Activated T-cell treated with anti-CD3 and anti-CD28 coated beads for 1 hour (primary cell): ENCODE measurements around the gene YAP1.

Experiments
- DNase-seq: peaks from one replicate; pipeline ENCODE4 v3.0.0-alpha.2; 2020; ENCODE audit warnings: low read depth

The YAP1 gene

DNA sequence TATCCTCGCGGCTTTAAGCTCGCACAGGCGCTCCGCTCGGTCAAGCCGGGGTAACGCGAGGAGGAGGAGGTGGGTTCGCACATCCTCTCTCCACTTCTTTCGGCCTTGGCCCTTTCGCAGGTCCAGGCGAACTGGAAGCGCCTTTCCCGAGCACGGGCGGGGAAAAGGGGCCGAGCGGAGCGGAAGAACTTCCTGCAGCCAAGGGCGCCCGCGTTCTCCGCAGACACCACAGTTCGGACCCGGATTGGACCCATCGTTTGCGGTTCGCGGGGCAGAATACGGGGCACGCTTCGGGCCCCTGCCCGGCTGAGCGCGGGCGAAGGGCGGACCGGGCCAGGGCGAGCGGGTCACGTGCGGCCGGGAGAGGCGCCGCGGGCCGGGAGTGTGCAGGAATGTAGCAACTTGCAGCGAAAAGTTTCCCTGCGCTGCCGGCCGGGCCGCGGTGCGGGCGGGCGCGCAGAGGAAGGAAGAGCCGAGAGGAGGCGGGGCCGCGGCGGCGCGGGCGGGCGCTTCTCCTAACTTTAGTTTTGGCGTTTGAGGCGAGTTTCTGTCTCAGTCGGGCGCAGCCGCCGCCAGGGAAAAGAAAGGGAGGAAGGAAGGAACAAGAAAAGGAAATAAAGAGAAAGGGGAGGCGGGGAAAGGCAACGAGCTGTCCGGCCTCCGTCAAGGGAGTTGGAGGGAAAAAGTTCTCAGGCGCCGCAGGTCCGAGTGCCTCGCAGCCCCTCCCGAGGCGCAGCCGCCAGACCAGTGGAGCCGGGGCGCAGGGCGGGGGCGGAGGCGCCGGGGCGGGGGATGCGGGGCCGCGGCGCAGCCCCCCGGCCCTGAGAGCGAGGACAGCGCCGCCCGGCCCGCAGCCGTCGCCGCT lies at the start of gene YAP1:
Gene YAP1 (plus strand): TSS at position 552 of the 865 bp plus-strand sequence. CDS start 402 bp downstream, outside the sequence.
- peak; percentile 51 for DNase-seq

DNA sequence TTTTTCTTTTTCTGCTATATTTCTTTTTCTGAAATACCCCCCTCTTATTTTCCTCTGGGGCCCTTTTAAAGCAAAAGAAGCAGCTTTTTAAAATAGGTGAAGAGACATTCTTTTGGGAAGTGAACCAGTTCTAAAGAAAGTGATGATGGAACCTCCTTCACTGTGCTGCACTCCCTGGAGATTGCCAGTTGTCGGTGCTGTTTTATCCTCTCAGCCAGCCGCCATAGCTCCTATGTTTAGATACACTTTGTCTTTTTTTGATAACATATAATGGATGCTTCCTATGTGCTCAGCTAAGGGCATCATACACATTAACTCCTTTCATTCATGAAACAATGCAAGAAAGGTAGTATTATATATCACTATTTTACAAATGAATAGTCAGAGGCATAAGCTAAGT lies 49.0 kb upstream of the YAP1 start:
- DNase-seq = no peak

DNA sequence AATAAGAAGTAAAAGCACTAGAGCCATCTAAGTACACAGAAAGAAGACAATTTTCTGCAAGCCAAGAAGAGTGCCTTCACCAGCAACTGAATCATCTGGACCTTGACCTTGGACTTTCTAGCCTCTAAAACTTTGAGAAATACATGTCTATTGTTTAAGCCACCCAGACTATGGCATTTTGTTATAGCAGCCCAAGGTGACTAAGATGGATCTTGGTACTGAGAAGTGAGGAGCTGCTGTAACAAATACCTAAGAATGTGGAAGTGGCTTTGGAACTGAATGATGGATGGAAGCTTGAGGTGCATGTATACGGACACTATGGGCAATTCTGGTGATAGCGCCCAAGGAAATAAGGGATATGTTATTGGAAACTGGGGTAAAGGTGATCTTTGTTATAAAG lies 48.1 kb upstream of the YAP1 start:
- no peak for DNase-seq

DNA sequence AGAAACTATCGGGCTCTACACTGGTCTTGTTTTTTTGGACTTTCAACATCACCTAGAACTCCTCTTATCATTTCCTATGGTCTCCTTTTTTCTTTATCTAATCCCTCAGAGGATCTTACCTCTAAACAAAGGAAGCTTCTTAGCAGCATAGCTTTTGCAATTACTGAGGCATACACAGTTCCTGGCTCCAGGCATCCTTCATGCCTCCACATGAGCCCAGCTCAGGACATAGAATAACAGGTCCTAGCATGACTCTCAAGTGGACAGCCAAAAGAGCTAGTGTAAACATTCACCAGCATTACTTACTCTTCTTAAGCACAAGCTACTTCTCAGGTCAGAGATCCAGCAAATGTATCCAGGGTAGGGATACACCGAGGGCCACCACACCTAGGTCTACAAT lies 45.9 kb upstream of the YAP1 start:
- DNase-seq = no peak

DNA sequence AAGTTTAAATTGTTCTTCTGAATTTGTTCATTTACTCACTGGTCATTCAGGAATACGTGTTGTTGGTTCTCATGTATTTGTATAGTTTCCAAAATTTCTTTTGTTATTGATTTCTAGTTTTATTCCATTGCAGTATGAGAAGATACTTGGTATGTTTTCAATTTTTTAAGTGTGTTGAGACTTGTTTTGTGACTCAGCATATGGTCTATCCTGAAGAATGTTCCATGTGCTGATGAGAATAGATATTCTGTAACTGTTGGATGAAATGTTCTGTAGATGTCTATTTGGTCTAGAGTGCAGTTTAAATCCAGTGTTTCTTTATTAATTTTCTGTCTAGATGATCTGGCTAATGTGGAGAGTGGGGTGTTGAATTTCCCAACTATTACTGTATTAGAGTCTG lies 39.5 kb upstream of the YAP1 start:
- DNase-seq = no peak

DNA sequence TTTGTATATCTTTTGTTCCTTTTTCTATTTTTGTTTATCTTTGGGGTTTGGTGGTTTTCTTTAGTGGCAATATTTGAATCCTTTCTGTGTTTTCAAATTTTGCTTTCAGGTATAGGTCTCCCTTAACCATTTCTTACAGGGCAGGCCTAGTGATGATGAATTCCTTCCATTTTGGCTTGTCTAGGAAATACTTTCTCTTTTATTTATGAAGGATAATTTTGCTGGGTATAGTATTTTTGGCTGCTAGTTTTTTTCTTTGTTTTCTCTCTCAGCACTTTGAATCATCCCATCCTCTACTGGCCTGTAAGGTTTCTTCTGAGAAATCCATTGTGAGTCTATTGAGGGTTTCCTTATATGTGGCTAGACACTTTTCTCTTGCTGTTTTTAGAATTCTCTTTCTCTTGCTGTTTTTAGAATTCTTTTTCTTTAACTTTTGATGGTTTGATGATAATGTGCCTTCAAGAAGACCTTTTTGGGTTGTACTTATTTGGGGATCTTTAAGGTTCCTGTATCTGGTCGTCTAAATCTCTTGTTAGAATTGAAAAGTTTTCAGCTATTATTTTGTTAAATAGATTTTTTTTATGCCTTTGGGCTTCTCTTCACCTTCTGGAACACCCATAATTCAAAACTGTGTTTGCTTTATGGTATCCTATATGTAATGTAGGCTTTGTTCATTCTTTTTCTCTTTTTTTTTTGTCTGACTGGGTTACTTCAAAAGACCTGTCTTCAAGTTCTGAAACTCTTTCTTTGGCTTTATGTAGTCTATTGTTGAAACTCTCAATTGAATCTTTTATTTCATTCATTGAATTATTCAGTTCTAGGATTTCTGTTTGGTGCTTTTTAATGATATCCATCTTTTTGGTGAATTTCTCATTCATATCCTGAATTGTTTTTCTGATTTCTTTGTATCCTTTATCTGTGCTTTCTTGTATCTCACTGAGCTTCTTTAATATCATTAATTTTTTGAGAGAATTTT lies 38.5 kb upstream of the YAP1 start:
- no peak for DNase-seq

DNA sequence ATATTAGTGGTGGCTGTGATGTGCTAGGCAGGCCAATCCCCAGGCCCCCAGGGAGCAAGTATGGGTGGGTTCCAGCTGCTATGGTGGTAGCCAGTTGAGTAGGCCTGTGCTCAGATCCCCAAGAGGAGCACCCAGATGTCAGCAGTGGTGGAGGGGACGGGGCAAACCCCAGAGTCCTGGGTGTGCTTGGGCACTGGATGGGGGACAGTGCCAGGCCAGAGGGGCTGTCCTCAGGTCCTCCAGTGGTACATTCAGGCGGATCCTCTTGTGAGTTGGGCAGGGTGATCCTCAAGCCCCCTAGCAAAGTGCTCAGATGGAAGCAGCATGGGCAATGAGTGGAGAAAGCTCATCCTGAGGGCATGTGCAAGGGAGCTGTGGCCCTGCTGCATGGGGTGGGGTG lies 37.0 kb upstream of the YAP1 start:
- DNase-seq = no peak

DNA sequence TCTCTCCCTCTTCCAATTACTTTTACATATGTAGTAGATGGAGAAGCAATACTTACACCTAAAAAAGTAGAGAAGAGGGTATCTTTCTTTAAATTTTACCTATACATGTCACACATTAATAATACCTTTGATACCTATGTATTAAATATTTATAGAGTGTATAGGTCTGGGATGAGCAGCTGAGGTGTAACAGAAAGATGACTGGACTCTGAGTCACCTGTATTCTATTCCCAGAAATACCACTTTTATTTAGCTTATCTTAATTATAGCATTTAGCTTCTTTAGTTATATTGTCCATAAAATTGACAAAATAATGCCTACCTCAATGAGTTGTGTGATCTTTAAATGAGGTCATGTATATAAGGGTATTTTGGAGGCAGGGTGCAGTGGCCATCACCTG lies 30.6 kb upstream of the YAP1 start:
- DNase-seq = no peak

DNA sequence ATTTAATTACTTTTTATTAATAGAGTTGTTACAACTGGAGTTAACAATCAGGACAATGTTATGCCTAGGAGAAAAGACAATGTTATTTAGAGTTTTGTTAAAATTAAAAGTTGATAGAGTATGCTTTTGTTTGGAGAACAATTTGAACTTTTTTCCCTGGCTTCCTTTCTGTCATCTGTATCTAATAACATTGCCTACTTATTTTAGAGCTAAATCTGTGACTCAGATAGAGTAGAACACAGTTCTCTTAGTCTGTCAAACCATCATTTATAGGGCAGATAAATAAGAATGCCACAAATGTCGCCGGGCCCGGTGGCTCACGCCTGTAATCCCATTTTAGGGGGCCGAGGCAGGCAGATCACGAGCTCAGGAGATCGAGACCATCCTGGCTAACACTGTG lies 28.9 kb upstream of the YAP1 start:
- no peak for DNase-seq

DNA sequence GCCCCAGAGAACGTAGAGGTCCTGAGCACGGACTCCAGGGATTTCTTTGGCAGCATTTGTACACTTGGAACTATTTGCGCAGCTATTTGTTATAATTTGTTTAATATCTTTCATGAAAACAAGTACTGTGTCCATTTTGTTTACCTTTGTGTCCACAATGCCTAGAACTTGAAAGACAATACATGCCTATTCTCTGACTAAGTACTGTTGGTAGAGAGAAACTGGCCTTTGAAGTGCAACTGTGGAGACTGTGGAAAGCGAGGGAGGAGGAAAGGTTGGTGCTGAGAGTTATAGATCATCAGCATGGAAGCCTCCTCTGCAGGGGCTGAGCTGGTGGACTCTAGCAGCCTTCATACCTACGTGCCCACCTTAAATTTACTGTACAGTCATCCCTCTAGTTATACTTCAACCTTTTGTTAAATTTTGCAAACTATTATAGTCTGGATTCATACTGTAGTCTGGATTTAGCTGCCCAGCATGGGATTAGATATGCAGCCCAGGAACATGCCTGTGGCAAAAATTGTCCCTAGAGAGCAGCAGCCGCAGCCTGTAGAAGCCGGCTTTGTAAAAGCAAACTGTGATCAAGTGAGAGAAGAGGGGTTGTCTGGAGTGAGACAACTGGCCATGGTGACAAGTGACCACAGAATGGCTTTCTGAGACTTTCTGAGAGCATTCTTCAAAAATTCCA lies 24.2 kb upstream of the YAP1 start:
- DNase-seq = no peak

DNA sequence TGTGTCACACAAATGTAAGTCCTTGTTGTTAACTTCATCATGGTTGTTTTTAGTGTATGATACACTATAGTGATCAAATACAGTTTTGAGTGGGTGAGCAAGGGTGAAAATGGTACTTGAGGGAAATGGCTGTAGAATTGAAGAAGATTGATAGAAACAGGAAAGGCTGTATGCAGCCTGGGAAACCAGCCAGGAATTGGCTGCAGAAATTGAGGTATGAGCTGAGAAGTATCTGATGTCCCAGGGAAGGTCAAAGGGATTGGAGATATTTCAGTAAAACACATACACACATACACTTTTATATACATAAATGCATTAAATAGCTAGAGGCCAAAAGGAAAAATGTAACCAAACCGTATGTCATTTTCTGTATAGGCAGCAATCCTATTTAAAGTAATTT lies 13.1 kb upstream of the YAP1 start:
- DNase-seq = no peak

DNA sequence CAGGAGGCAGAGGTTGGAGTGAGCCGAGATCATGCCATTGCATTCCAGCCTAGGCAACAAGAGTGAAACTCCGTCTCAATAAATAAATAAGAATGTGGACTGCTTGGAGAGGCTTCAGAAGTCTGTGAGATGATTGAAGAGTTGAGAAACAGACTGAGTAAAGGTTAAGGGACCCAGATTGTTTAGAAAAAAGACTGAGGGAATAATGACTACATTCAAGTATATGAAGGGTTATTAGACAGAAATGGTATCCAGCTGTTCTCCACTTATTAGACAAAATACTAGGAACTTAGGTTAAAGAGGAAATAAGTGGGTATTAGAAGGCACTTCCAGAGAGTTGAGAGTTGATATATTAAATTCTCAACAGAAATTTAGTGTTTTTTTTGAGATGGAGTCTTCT lies 10.5 kb upstream of the YAP1 start:
- DNase-seq = no peak

DNA sequence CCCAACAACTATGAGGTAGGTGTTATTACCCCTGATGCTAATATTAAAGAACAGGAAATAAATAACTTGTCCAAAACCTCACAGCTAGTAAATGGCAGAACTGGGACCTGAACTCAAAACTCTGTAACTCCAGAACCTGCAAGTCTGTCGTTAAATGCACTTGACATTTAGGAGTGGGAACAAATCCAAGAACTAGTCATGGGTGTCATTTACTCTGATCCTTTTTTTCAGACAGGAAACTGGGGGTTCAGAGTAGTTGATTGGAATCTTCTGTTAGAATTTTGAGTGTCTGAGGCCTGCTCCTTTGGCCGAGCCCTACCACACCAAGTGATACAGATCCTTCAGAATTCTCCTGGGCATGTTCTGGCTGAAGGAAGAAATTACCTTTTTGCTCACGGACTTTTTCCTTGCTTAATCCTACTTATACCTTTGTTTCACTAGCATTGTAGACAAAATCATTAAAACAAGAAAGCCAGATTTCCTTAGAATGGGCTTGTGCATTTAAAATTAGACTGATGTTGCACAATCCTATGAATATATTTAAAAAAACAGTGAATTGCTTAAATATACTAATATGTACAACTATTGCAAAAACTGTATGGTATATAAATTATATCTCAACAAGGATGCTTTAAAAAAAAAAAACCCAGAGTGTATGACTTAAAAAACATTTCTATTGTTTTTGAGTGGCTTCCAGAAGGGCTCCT lies 1.4 kb upstream of the YAP1 start:
- no peak for DNase-seq

DNA sequence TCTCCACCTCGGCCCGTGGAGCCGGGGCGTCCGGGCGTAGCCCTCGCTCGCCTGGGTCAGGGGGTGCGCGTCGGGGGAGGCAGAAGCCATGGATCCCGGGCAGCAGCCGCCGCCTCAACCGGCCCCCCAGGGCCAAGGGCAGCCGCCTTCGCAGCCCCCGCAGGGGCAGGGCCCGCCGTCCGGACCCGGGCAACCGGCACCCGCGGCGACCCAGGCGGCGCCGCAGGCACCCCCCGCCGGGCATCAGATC lies 439 bp downstream of the YAP1 start:
- no peak for DNase-seq

DNA sequence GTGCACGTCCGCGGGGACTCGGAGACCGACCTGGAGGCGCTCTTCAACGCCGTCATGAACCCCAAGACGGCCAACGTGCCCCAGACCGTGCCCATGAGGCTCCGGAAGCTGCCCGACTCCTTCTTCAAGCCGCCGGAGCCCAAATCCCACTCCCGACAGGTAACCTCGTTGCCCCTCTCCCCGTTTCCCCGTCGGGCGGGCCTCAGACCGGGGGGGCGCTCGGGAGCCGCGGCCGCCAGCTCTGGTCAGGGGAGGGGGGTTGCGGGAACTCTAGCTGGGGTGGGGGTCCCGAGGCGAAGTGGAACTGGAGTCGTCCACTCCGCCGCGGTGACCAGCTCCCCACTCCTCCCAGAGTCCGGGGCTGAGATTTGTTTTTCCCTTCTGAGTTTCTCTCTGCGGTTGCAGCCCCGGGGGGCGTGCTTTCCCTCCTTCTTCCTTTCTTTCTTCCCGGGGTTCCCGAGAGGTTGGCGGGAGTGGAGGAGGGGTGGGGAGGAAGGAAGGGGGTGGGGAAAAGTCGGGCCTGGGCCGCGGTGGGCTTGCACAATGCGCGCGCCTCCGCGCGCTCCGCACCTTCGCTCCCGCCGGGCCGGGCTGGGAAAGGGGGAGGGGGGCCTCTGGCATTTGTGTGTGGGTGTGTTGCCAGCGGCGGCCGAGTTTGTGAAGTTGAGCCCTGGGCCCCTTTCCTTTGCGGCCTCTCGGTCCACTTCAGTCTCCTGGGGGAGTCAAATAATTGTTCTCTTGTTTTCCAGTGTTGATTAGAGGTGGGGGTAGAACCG lies 952 bp downstream of the YAP1 start:
- no peak for DNase-seq

DNA sequence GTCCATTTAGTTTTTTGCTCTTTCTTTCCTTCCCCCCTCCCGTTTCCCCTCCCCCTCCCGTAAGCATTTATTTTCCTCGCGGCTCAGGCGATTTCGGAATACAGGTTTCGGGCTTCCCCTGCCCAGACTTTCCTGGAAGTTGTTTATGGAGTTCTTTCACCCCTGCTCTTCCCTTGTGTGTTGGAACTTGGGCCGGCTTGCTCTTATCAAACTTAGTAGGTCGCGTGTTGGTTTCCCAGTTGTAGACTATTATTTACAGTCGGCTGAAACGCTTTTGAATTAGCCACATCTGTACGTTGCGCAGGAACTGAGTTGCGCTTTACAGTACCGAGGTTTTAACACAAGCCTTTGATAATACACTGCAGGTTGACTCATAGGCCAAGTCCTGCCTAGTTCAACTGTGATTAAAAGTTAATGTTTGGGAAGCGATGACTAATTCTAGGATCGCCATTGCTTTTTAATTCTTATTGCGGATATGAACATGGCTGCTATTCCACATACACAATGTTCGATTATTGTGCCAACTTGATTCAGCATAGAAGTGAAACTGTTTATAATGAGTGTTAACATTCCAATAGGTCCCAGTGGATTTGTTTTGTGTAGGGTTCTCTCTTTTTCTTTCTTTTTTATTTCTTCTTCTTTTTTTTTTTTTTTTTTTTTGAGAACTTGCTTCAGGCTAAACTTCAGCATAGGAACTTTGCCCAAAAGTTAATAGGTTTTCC lies 1.7 kb downstream of the YAP1 start:
- DNase-seq = no peak

DNA sequence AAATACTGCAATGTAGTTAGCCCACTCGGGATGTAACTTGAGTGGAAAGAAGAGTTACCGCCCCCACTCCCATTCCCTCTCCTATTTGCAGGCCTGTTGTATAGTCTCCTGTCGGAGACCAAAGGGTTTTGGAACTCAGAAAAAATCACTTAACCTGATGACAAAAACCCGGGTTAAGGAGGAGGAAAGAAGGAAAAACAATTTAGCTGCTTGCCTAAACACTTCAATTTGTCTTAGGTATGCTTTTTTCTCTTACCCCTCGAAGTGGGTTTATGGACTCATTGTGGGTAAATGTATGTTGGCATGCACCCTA lies 2.2 kb downstream of the YAP1 start:
- no peak for DNase-seq

DNA sequence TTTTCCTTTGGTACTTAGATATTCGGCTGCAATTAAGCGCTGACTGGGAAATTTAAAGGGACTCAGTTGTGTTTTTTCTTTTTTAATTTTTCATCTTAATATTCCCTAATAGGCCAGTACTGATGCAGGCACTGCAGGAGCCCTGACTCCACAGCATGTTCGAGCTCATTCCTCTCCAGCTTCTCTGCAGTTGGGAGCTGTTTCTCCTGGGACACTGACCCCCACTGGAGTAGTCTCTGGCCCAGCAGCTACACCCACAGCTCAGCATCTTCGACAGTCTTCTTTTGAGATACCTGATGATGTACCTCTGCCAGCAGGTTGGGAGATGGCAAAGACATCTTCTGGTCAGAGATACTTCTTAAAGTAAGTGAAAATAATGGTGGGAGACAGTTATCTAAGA lies 3.8 kb downstream of the YAP1 start:
- no peak for DNase-seq

DNA sequence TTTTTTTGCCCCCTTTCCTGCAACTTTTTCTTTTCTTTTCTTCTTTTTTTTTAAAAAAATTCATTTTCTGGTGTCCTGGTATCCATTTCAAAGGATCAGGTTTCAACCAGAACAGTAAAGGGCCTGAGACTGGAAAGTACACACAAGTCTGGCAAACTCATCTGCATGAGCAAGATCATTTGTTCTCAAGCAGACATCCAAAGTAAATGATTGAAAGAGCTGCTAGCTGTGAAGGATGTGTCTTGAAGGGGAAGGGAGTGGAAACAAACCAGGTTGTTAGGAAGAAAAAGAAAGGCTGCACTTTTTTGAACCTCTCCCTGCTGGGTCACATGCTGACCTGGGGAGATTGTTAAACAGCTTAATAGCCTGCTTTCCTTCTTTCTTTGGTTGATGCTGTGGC lies 5.3 kb downstream of the YAP1 start:
- DNase-seq = no peak

DNA sequence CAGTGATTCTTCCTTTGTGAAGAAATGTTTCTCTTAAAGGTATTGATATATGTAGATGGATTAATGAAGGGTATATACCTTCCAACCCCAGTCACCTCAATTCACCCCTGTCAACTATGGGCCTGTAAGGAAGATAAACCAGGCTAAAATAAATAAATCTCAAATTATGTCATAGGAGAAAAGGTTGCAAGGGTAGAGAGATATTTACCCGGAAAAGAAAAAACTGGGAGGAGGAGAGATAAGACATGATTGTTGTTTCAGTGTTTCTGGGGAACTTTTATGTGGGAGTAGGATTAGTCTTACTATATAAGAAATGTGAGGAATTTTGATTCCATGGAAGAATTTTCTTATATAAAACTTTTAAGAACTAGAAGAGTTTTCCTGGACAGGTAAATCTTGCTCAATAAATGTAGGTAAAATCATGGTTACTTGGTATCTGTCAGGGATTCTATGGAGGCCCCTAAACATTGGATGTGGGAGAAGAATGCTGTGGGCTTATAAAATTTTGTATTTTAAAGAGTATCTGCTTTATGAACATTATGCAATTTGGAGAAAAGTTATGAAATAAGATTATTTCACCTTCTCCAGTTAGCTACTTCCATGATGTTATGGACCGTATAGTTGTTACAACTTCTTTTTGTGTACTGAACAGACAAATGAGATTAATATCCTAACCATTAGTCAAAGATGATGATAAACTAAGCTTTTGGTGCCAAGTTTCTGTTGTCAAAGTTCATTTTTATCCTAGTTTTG lies 6.4 kb downstream of the YAP1 start:
- no peak for DNase-seq
